HG02870 (cell line): Measurements from ENCODE around the gene NDUFS5.
"Not testable (repeated sequence)": the region's sequence is repeated elsewhere in the genome, so short reads cannot be mapped to it uniquely, and the experiment has no call there.

Experiments
- ATAC-seq: cut with Tn5 transposase; IDR thresholded peaks from one replicate; pipeline ENCODE4 v1.9.1; 2021; ENCODE audit warnings: mild to moderate bottlenecking, moderate library complexity; ENCODE audit not compliant: unreplicated experiment

Gene NDUFS5

GRCh38 chr1:39026051-39026865, at the start of gene NDUFS5:
TSS of gene NDUFS5 (plus strand) at chr1:39026350. CDS start at chr1:39028725, 2,375 bp downstream.
- ATAC-seq: peak; percentile 77

- ATAC-seq: not testable (repeated sequence)
Observed at GRCh38 chr1:38977399-38978244, 48.5 kb upstream of the NDUFS5 start.

- ATAC-seq: not testable (repeated sequence)
Observed at GRCh38 chr1:38978245-38978542, 48.0 kb upstream of the NDUFS5 start.

- ATAC-seq: not testable (repeated sequence)
Observed at GRCh38 chr1:38979380-38979779, 46.8 kb upstream of the NDUFS5 start.

- ATAC-seq: no peak
Observed at GRCh38 chr1:38989979-38990378, 36.2 kb upstream of the NDUFS5 start.

- ATAC-seq: no peak
Observed at GRCh38 chr1:38990386-38990737, 35.8 kb upstream of the NDUFS5 start.

- peak; percentile 89 for ATAC-seq
Observed at GRCh38 chr1:38990738-38991637, 35.2 kb upstream of the NDUFS5 start, which contains the start of gene AKIRIN1. TSS of gene AKIRIN1 (plus strand) at chr1:38991276. CDS start at chr1:38991381, 105 bp downstream.

- ATAC-seq: no peak
Observed at GRCh38 chr1:38991638-38992411, 34.3 kb upstream of the NDUFS5 start.

GRCh38 chr1:38992412-38993111, 33.6 kb upstream of the NDUFS5 start:
- ATAC-seq: no peak

GRCh38 chr1:38994196-38994595, 32.0 kb upstream of the NDUFS5 start:
- no peak for ATAC-seq

GRCh38 chr1:38997034-38997900, 28.9 kb upstream of the NDUFS5 start:
- ATAC-seq: no peak

- no peak for ATAC-seq
Observed at GRCh38 chr1:38997901-38998190, 28.3 kb upstream of the NDUFS5 start.

GRCh38 chr1:39001516-39002421, 24.4 kb upstream of the NDUFS5 start:
- ATAC-seq: no peak

GRCh38 chr1:39003281-39003680, 22.9 kb upstream of the NDUFS5 start:
- no peak for ATAC-seq

- no peak for ATAC-seq
Observed at GRCh38 chr1:39003794-39004193, 22.4 kb upstream of the NDUFS5 start.

GRCh38 chr1:39006287-39006686, 19.9 kb upstream of the NDUFS5 start:
- no peak for ATAC-seq

- no peak for ATAC-seq
Observed at GRCh38 chr1:39006726-39007645, 19.2 kb upstream of the NDUFS5 start.
